HG02642 (cell line): Measurements from ENCODE around the gene ZCWPW2.

Experiments
- ATAC-seq: cut with Tn5 transposase; IDR thresholded peaks from one replicate; pipeline ENCODE4 v1.9.1; 2021; ENCODE audit warnings: mild to moderate bottlenecking; ENCODE audit not compliant: unreplicated experiment, poor library complexity

ZCWPW2 gene

DNA sequence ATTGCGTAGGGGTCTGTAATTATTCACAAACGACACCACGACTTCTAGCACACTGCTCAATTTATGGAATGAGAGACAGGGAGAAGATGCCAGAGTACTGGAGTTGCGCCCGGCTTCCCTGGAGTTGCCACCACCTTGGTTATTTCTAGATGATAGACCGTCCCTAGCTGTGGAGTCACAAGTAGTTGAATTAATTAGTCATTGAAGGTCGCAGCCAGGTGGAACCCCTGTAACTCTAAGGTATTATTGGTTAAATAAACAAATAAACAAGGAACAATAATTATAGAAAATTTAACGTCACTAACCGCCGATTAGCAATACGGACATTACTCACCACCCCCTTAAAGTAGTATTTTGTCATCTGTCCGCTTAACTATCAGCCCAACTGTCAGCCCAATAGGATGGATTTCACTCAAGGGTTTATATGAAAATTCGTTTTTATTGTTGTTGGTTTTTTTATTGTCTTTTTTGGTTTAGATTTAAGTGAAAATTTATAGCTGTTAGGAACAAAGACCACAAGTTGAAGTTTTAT lies 1.0 kb downstream of the ZCWPW2 start:
- no peak for ATAC-seq

DNA sequence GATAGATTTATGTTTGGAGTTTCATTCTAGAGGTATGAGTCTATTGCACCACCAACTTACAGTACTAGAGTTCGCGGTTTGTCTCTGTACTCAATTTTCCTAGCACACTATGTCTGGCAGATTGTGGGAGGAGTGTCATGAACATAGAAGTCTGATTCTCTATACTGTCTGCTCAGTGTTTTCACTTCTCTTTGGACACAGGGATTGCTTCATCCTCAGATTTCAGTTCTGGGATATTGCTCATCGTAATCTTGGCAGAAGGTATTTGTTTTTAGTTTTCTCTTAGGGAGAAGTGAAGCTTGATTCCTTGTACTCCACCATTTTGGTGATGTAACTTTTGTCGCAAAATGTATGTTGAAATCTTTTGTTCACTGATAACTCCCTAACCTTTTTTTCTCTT lies 27.9 kb downstream of the ZCWPW2 start:
- no peak for ATAC-seq

DNA sequence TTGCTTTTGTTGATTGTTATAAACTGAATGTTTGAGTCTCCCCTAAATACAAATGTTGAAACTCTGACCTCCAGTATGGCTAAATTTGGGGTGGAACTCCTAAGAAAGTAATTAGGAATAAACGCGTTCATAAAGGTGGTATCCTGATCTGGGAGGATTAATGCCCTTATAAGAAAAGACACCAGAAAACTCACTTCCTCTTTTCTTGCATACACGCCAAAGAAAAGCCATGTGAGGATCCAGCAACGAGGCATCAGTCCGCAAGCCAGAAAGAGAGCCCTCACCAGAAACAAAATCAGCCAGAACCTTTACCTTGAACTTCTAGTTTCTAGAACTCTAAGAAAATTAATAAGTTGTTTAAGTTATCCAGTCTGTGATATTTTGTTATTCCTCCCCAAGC lies 37.5 kb downstream of the ZCWPW2 start:
- ATAC-seq, result no peak

- ATAC-seq, result no peak
Observed at GRCh38 chr3:28388978-28389377, 40.5 kb downstream of the ZCWPW2 start.

DNA sequence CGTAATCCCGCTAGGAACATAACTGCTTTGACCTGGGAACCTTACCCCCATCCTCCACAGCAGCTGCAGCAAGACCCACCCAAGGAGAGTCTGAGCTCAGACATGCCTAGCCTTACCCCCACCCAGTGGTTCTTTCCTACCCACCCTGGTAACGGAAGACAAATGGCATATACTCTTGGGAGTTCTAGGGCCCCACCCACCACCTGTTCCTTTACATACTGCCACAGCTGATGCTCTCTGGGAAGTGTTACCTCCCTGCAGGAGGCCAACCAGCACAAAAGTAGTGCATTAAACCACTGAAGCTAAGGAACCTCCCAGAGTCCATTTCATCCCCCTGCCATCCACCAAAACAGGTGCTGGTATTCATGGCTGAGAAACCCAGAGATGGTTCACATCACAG lies 50.7 kb downstream of the ZCWPW2 start:
- ATAC-seq, result no peak

GRCh38 chr3:28406241-28406640 lies 57.7 kb downstream of the ZCWPW2 start:
- no peak for ATAC-seq

- no peak for ATAC-seq
Observed at GRCh38 chr3:28449398-28449797, 100.9 kb downstream of the ZCWPW2 start.

GRCh38 chr3:28462866-28463265 lies 114.3 kb downstream of the ZCWPW2 start:
- ATAC-seq, result no peak

DNA sequence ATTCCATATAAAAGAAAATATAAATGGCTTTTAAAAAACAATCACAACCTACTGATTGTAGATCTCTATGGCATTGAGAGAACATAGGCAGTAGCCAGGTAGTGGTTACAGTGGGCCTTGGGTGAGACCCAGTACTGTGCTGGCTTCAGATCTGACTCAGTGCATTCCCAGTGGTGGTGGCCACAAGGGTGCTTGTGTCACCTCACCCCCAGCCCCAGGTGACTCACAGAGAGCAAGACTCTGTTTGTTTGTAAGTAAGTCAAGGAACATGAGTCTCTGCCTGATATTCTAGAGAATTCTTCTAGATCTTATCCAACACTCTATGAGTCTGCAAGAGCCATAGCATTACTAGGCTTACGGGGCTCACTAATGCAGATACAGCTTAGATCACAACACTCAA lies 118.9 kb downstream of the ZCWPW2 start:
- no peak for ATAC-seq

GRCh38 chr3:28476194-28476593 lies 127.7 kb downstream of the ZCWPW2 start:
- peak; percentile 57 for ATAC-seq

DNA sequence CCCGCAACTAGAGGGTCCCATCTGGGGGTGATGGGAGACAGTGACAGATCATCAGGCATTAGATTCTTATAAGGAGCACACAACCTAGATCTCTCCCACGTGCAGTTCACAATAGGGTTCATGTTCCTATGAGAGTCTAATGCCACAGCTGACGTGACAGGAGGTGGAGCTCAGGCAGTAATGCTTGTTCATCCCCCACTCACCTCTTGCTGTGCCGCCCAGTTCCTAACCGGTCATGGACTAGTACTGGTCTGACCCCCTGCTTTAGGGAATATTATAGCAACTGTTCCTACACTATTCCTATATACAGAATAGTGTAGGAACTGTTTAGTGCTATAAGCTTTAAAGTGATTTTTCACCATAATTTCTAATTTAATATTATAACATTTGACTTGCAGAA lies 128.2 kb downstream of the ZCWPW2 start:
- ATAC-seq, result no peak

- no peak for ATAC-seq
Observed at GRCh38 chr3:28485164-28485563, 136.6 kb downstream of the ZCWPW2 start.

DNA sequence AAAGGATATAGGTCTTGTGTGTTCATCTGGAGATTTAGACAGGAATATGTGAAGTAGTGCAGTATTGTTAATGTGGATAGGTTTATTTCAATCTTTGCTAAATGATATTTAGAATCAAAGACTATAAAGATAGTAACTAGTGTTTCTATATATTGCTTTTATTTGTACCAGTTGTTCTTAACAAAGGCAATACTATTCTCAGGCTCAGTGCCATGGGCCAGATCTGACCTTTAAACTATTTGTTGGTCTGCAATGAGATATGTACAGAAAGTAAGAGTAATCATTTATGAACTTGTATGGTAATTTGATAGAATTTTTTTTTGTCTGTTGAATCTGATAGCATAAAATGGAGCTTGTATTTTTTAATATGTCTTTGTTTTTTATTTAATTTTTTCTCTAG lies 146.8 kb downstream of the ZCWPW2 start:
- no peak for ATAC-seq

DNA sequence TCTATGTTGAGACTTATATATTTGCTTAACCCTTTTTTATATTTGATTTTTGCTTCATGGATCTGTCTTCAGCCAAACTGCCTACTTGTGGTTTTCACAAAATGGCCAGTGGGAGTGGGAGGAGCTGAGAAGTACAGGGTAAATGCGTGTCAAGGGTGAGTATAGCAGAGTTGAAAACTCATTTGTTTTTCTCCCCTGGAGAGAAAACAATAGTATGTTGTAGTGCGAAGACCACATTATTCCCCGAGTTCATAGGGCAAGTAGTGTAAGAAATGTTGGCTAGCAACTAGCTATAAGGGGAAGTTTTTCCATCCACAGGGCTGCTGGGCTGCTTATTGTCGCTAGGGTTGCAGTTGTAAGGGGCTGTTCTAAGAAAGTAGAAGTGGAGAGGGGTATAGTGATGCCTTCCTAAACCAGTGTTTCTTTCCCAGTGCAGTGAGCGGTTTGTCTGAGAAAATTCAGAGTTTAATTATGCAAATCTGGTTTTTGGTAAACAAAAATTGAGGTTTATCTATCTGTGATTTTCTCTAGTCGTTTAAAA lies 153.9 kb downstream of the ZCWPW2 start:
- no peak for ATAC-seq

GRCh38 chr3:28504976-28505375 lies 156.5 kb downstream of the ZCWPW2 start:
- no peak for ATAC-seq

DNA sequence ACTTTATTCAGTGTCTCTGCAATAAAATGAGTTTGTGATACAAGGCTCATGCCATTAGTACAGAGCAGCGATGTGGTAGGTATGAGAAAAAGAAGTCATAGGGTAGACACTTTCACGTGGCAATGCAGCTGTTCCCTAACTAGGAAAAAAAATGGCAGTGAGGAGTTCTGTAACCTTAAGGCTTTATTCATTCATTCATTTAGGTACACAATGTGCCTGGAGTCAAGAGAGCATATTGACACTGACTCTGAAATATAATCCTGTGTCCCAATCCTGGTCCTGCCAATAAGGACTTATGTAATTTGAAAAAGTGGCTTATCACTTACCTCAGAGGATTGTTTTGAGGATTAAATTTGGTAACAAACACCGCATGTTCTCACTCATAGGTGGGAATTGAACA lies 173.1 kb downstream of the ZCWPW2 start:
- ATAC-seq, result no peak

DNA sequence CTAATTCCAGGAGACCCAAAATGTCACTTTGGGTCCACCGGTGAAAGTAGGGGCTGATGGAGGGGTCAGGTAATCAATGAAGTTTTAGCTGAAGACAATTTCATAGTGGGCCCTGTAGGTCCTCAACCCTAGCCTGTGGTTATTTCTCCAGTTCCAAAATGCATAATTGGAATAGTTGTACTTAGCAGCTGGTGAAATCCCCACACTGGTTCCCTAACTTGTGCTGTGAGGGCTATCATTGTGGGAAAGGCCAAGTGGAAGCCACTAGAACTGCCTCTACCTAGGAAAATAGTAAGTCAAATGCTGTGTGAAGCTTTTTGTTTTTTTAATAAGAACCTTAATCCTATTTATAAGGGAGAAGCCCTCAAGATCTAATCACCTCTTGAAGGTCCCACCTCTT lies 193.8 kb downstream of the ZCWPW2 start:
- ATAC-seq, result no peak

- no peak for ATAC-seq
Observed at GRCh38 chr3:28544236-28544635, 195.7 kb downstream of the ZCWPW2 start.

GRCh38 chr3:28544831-28545230 lies 196.3 kb downstream of the ZCWPW2 start:
- no peak for ATAC-seq

DNA sequence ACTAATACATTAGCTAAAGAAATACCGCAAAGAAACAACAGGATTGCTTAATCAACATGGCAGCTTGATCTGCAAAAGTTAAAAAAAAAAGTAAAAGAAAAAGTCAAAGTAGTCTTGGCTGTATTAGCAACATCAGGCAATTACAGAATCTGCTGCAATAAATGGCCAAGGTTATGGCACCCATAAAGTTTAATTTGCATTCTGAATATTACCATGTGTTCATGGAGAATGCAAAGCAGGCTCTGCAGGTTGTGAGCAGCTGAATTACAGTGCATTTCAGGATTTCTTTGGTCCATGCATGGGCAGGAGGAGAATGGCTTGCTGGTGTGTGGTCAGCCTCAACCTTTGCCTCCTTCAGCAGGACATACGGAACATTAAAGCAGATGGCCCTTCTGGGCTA lies 199.2 kb downstream of the ZCWPW2 start:
- ATAC-seq, result no peak

DNA sequence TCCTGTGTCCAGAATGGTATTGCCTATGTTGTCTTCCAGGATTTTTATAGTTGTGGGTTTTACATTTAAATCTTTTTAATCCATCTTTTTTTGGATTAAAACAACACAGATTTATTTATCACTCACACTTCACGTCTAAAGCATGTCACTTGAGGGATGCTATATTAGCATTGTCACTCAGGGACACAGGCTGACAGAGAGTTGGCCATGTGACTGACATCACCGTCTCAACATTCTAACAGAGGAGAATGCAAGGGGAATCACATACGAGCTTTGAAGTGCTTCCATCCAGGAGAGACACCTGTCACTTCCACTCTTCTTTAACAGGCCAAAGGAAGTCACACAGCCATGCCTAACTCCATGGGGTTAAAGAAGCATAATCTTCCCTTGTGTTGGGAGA lies 204.7 kb downstream of the ZCWPW2 start:
- ATAC-seq, result no peak

- ATAC-seq, result no peak
Observed at GRCh38 chr3:28556195-28556594, 207.7 kb downstream of the ZCWPW2 start.

DNA sequence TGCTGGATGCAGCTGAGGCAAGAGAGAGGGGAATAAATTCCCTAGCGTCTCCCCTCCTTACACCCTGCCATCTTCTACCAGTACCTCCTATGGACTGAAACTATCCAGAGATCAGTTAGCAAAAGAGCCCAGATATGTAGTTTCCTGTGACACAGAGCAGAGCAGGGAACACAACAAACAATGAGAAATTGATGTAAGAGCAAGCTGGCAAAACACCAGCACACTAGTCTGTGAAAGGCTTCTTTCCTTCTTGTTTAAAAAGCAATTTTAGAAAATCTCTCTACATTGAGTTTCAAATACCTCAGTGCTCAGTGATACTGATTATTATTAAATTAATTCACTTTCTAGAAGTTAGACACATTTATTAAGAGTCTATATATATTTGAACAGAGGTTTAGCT lies 215.7 kb downstream of the ZCWPW2 start:
- ATAC-seq, result no peak
